NCI-H1092 treated with DMSO at 0.1 percent for 48 hours (cell line): ENCODE measurements around the gene RHEX.

ENCODE experiments used
- DNase-seq: peaks from one replicate; lab custom pipeline; 2025; lab: John Stamatoyannopoulos, UW

Gene RHEX

GRCh38 chr1:206094024-206094423 lies 41.1 kb downstream of the RHEX start:
- no peak for DNase-seq

DNA sequence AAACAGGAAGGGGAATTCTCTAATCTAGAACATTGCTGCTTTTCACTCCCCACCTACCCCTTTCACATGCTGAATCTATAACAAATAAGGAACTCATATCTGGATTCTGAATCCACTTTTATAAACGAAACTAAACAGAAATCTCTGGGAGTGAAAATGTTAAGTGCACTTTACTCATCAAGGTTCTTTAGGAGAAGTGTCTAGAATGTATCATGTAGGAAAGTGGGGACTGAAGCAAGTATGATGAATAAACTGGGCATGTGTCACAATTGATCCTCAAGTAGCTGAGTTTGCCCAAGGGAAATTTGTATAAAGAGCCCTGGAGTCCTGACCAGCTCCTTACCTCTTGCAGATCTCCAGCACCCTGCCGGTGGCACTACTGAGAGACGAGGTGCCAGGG lies 44.4 kb downstream of the RHEX start:
- no peak for DNase-seq

DNA sequence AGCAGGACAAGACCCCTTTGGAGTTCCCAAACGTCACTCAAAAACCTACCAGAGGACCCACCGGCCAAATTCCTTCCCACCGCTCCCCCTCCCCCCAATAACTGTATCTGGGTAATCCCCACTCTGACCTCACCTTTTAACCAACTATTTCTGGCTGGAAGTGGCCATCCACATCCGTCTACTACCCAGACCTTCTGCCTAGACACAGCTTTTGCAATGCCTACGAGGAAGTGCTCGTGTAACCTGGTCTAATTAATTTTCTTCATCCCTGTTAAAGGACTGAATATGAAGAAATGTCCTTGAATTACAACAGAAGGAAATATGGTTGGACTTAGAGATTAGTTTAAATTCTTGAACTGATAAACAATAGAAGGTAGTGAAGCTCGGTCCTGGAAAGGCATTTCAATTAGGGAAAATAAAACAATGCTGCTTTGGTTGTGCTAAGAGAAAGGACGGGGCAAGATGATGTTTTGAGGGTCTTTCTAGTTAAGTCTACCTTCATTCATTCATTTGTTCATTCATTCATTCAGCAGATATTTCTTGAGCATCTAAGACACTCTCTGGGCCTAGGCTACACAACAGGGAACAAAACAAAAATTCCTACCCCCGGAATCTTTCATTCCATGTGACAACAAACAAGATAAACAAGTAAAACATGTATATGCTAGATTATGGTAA lies 45.4 kb downstream of the RHEX start:
- no peak for DNase-seq

- no peak for DNase-seq
Observed at GRCh38 chr1:206100226-206100815, 47.3 kb downstream of the RHEX start.

DNA sequence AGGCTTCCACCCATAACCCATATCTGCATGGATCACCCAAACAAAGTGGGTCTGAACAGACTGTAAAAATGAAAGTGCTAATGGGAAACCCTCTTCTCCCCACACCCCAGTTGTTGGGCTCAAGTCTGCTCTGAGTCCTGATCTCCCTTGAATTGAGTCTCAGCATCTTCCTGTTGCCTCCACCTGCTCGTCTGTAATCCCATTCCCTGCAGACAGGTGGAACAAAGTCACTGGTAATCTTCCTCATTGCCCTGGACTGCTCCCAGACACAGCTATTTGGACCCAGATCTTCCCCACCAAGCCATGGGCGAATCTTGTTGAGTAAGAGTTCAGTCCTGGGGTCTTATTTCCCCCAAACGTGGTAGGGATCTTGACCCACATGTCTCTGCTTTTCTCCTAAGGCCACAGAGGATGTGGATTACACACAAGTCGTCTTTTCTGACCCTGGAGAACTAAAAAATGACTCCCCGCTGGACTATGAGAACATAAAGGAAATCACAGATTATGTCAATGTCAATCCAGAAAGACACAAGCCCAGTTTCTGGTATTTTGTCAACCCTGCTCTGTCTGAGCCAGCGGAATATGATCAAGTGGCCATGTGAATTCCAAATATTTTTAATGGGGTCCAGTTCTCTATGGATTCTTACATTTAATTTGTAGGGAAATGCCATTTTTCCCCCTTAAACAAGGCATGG lies 48.5 kb downstream of the RHEX start:
- DNase-seq = no peak

- no peak for DNase-seq
Observed at GRCh38 chr1:206102292-206102936, 49.4 kb downstream of the RHEX start.

GRCh38 chr1:206103979-206104378 lies 51.0 kb downstream of the RHEX start:
- DNase-seq = no peak

DNA sequence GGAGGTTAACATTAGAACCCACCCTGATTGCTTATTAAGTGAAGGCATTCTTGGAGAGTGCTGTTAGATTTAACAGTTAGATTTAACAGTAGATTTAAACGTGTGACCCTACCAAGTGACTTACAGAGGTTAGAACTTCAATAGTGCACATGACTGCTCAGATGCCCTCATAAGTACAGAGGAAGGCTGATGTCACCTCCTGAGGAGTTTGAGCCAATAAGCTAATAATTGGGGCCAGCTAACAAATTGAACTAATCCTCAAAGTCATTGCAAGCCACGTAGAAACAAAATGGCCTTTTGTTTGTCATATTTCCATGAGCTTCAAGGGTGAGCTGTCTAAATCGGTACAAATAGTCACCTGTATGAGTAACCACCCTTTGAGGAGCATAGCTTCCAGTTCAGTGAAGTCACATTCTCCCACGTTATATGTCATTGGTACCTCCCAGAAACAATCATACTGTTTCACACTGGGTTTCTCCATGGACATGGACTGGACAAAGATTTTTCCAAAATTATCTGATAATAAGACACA lies 52.6 kb downstream of the RHEX start:
- no peak for DNase-seq

- peak; percentile 78 for DNase-seq
Observed at GRCh38 chr1:206106328-206107167, 53.6 kb downstream of the RHEX start.

- no peak for DNase-seq
Observed at GRCh38 chr1:206107168-206107544, 54.2 kb downstream of the RHEX start.

GRCh38 chr1:206108635-206109034 lies 55.7 kb downstream of the RHEX start:
- DNase-seq = no peak

GRCh38 chr1:206109718-206110117 lies 56.7 kb downstream of the RHEX start:
- DNase-seq = no peak

DNA sequence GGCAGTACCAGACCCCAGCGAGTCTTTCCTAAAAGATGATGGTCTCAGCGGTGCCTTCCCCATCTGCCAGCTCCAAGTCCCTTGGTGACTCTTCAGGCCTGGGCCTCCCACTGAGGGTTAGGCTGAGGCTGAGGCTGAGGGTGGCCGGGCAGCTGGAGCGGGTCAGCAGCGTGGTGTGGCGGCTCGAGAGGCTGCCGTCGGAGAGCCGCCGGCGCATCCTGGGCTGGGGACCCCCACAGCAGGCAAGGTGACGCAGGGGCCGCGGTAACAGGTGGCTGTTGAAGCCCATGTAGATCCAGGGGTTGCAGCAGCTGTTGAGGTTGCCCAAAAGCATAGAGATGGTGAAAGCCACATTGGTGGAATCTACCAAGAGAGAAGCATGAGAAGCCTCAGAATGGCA lies 57.2 kb downstream of the RHEX start:
- DNase-seq = no peak

DNA sequence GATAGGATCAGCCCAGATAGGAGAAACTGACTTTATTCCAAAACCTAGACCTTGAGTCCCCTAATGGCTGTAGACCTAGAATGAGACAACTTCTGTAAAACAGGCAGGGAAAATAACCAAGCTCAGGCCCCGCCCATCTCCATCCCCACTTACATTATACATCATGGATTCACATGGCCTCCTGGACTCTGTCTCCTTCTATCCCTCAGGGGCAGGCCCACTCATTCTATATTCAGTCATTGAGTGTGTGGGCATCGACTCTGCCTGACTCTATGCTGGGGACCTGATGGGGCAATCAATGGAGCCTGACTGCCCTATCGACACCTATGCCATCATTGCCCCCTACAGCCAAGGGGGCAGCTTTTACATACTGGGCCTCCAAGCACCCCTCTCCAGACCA lies 57.8 kb downstream of the RHEX start:
- no peak for DNase-seq

DNA sequence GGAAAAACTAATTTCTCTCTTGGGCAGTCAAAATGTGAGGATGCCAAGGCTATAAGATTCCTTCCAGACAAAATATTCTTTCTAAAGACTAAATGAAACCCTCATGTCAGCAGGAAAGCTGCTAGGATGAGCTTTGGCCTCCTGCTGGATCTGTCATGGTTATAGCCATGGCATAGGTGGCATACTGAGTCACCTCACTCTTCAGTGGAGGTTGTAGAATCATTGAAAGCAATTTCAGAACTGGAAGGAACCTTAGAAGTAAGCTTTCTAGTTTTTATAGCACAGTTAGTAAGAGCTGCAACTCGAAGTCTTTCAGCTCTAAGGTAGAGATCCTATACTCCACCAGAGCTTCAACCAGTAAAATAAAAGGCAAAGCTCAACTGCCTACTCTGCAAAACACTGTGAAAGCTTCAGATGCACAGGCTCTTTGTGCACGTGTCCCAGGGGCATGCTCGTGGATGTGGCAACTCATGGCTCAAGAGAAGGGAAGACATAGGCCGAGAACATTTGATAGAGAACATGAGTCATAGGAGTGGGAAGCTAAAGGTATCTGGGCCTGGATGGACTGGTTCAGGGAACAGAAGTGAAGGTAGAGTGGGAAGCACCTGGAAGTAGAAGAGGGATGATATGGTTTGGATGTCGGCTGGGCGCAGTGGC lies 58.4 kb downstream of the RHEX start:
- no peak for DNase-seq

DNA sequence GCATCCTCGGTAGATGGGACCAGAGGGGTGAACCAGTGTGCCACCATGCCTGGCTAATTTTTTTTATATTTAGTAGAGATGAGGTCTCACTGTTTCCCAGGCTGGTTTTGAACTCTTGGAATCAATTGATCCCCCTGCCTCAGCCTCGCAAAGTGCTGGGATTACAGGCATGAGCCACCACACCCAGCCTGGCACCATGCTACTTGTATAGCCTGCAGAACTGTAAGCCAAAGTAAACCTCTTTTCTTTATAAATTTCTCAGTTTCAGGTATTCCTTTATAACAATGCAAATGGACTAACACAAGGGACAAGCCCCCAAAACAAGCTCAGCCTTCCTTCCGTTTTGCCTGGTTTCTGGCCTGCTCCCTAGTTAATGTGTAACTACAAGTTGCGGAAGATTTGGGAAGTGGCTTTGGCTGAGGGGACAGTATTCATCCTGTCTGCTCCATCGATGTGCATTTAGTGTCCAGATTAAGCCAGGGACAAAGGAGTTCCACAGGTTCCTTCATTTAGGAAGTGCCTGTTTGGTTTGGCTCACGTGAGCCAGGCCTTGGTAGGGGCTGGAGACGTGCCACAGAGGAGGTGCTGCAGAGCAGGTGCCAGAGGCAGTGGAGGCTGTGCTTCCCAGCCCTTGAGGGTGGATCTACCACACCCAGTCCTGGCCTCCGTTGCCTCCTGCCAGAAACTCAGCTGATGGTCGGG lies 59.8 kb downstream of the RHEX start:
- DNase-seq = peak; percentile 33

DNA sequence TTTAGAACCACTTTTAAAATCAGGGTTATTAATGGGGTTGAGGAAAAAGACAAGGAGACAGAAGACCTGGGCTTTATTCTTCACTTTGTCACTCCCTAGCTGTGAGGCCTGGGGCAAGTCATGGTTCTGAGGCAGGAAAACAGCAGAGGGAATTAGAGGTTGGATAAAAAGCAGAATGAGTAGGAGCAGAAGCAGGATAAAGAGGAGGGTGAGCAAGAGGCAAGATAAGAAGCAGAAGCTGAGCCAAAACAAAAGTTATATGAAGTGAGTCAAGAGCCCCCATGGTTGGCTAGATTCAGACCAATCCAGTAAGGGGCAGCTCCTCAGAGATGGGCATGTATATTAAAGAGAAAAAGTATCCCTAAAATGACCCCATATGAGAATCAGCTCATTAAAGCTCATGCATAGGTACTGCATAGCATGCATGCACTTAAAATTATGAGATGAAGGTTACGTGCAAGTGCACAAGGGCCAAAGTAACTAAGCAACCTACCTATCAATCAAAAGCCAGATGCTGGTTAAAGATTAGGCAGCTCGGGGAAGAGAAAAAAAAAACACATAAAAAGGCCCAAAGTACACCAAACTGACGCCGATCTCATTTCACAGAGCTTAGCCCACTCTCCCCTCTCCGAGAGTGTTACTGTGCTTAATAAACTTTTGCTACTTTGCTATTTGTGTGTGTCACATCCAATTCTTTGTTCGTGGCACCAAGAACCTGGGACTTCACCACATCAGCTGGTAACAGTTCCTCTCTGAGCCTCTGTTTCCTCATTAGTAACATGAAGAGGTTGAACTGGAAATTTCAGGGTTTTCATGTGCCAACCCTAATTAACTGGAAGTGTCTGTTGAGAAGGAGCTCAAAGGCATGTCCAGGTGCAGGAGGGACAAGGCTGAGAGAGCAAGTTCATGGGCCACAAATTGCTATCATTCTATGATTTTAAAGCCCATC lies 62.0 kb downstream of the RHEX start:
- DNase-seq = no peak

DNA sequence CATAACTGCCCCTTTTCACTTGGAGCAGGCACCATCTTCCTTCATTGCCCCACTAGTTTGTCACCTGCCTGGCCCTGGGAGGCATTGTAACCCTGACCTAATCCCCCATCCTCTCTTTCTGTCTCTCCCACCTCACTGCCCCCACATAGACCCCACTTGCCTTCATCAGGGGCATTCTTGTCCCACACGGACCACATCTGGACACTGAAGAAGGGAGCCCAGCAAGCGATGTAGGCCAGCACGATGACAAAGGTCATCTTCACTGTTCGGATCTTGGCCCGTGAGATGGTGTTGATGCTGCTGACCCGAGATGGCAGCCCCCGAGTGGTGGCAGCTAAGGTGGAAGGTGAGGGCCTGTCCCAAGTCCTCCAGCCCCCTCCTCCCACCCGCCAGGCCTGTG lies 62.8 kb downstream of the RHEX start:
- no peak for DNase-seq

DNA sequence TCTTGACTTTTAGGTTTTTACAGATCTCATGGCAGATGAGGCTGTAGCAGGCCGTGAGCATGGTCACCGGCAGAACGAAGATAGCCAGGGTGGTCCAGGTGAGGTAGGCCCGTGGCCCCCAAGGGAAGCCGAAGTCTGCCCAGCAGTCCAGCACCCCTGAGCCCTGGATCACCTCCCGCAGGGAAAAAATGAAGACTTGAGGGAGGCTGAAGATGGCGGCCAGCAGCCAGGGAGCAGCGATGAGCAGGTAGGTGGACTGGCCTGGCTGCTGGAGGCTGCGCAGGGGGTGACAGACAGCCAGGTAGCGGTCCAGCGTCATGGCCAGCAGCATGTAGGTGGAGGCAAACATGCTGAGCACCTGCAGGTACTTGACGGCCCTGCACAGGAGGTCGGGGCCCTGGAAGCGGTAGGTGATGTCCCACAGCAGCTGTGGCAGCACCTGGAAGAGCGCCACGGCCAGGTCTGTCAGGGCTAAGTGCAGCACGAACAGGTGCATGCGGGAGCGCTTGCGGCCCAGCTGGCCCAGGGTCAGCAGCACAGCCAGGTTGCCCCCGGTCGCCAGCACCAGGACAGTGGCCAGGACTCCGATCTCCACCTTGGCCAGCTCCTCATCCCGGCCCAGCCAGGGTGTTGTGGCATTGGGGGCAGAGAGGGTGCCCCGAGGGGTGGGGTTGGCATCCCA lies 63.4 kb downstream of the RHEX start:
- DNase-seq = no peak
